GM21786 (cell line): Measurements from ENCODE around the gene RASGRP4.
A peak's percentile ranks its signal among the peaks of the same experiment; 100 is the strongest.

Source experiments
- ATAC-seq: cut with Tn5 transposase; IDR thresholded peaks from one replicate; pipeline ENCODE4 v1.9.1; 2021; ENCODE audit not compliant: unreplicated experiment

RASGRP4 gene

DNA sequence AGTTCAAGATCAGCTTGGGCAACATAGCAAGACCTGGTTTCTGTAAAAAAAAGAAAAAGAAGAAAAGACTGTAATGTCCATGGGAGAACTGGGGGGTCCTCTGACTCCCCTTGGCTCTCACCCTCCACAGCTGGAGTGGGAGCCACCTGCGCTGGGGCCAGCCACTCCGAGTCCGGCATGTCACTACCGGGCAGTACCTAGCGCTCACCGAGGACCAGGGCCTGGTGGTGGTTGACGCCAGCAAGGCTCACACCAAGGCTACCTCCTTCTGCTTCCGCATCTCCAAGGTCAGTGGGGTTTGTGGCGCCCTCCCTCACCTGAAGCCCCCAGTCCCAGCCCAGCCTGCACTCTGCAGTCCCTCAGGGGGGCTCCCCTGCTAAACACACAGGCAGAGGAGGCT lies 22.2 kb upstream of the RASGRP4 start:
- ATAC-seq, result no peak

- ATAC-seq, result no peak
Measured at GRCh38 chr19:38445362-38445761, 19.3 kb upstream of the RASGRP4 start.

- no peak for ATAC-seq
Measured at GRCh38 chr19:38444026-38444425, 18.0 kb upstream of the RASGRP4 start.

DNA sequence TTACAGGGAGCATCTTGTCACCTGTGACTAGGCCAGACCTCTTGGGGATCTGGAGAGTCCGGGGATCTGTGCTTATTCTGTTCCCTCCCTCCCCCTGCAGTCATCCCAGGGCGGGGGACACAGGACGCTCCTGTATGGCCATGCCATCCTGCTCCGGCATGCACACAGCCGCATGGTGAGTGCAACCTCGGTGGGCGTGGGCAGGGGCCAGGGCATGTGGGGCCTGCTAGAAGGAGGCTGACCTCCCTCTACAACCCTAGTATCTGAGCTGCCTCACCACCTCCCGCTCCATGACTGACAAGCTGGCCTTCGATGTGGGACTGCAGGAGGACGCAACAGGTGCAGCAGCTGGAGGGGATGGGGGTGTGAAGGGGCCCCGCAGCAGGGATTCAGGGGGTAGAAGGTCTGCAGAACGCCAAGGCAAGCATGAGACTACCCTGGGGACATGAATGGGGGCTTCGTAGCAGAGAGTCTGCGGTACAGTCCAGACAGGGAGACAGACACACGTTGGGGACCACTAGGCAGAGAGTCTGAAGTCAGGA lies 17.5 kb upstream of the RASGRP4 start:
- ATAC-seq, result no peak

DNA sequence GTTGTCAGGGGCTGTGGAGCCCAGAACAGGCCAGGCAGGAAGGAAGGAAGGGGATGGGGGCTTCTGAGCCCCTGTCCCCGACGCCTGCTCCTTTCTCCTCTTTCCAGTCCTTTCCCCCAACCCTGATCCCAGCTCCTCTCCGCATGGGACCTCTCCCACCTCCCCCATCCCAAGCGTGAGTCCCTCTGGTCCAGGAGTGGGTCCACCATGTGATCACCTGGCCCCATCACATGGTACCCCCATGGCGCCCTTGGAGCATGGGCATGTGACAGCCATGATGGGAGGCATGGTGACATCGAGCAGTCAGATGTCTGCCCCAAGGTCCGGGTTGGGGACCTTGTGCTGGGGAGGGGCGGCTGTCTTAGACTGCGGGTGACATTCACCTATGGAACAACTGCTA lies 16.7 kb upstream of the RASGRP4 start:
- ATAC-seq, result no peak

DNA sequence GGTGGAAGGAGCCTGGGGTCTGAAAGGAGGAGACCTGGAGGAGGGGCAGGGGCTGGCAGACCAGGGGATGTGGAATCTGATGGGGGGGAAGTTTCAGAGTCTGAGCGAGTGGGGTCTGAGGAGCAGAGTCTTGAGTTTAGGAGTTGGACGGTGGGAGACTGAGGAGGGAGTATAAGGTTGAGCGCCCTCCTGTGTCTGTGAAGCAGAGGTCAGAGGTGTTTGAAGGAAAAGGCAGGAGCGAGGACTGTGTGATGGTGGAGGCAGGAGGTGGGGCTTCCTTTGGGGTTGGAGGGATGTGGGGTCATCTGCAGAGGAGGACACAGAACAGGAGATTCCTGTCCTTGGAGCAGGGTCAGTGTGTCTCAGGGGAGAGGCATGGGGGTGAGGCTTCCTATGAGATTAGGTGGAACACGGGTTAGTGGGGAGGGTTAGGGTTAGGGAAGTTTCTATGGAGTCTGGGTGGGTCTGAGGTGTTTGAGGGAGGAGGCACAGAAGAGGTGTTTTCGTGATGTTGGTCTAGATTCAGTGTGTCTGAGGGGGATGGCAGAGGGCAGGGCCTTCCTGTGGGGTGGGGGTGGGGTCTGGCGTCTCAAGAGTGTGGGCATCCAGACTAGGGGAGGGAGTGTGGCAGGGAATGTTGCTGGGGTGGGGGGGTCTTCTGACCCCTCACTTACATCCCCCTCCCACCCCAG lies 15.8 kb upstream of the RASGRP4 start:
- no peak for ATAC-seq

- no peak for ATAC-seq
Measured at GRCh38 chr19:38440592-38440991, 14.6 kb upstream of the RASGRP4 start.

- no peak for ATAC-seq
Measured at GRCh38 chr19:38437917-38438316, 11.9 kb upstream of the RASGRP4 start.

- no peak for ATAC-seq
Measured at GRCh38 chr19:38437295-38437694, 11.3 kb upstream of the RASGRP4 start.

GRCh38 chr19:38434549-38435051 lies 8.6 kb upstream of the RASGRP4 start:
- no peak for ATAC-seq

- ATAC-seq, result no peak
Measured at GRCh38 chr19:38433268-38433733, 7.3 kb upstream of the RASGRP4 start, which contains the start of gene RYR1. RYR1 (plus strand) TSS chr19:38433691; CDS start chr19:38433830, 139 bp downstream.

GRCh38 chr19:38430931-38431330 lies 4.9 kb upstream of the RASGRP4 start:
- no peak for ATAC-seq

GRCh38 chr19:38429811-38430156 lies 3.8 kb upstream of the RASGRP4 start:
- ATAC-seq, result no peak

- ATAC-seq, result no peak
Measured at GRCh38 chr19:38429055-38429810, 3.2 kb upstream of the RASGRP4 start.

DNA sequence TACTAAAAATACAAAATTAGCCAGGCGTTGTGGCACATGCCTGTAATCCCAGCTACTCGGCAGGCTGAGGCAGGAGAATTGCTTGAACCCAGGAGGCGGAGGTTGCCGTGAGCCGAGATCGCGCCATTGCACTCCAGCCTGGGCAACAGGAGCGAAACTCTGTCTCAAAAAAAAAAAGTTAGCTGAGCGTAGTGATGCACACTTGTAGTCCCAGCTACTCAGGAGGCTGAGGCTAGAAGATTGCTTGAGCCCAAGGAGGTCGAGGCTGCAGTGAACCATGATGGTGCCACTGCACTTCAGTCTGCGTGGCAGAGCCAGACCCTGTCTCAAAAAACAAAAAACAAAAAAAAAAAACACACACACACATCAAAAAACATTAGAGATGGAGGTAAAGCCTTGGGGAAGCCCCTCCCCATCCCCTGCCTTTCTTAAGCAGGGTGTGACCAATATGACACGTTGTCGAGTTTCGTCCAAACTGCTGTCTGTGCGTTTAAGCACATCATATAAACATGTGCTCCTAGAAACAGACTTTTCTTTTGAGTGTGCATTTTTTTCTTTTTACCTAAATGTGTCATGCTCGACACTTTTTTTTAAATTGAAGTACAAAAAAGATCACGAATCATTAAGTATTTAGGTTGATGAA lies 1.1 kb upstream of the RASGRP4 start:
- ATAC-seq, result peak; percentile 60

GRCh38 chr19:38425222-38425809 lies 703 bp downstream of the RASGRP4 start:
- no peak for ATAC-seq

DNA sequence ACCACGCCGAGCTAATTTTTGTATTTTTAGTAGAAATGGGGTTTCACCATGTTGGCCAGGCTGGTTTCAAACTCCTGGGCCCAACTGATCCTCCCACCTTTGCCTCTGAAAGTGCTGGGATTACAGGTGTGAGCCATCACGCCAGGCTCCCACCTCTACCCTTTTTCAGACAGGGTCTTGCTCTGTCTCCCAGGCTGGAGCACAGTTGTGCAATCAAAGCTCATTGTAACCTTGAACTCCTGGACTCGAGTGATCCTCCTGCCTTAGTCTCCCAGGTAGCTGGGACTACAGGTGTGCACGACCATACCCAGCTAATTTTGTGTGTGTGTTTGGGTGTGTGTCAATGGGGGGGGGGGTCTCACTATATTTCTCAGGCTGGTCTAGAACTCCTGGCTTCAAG lies 1.7 kb downstream of the RASGRP4 start:
- ATAC-seq, result no peak

DNA sequence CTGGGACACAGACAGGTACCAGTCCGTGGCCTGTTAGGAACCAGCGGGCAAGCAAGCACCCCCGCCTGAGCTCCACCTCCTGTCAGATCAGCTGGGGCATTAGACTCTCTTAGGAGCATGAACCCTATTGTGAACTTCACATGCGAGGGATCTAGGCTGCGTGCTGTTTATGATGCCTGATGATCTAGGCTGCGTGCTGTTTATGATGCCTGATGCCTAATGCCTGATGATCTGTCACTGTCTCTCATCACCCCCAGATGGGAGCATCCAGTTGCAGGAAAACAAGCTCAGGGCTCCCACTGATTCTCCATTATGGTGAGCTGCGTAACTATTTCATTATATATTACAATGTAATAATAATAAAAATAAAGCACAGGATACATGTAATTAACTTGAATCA lies 3.6 kb downstream of the RASGRP4 start:
- ATAC-seq, result no peak

DNA sequence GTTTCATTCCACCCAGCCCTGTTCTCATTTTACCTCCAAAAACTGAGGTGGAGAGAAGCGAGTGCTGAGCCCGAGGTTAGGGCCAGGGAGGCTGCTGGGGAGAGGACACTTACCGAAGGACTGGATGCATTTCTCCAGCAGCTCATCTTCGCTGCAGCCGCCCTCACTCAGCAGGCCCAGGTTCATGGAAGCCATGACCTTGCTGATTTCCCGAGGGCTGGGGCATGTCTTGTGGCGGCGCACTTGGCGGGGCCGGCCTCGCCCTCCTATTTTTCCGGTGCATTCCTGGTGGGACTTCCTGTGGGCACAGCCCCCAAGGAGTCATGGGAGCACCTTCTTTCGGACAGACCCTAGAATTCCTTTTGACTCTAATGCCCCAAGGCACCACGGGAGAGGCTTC lies 4.2 kb downstream of the RASGRP4 start:
- no peak for ATAC-seq

DNA sequence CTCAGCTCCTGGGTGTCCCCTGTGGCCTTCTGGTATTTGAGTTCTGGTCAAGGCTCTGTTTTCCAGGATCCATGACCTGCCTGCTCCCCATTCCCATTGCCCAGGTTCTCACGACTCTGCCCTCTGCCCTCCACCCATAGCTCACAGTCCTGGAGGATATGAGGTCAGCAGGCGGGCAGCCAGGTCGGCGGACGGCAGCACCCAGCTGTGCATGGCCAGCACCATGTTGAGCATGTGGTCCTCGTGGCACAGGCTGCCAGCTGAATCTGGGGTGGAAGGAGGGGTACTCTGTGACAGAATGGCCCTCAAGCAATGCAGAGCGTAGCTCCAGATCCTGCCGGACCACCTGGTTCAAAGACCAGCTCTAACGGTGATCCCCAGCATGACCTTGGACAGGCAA lies 5.1 kb downstream of the RASGRP4 start:
- ATAC-seq, result no peak
